H1 (cell line): Measurements from ENCODE around the gene SLAMF1. TPM values are rescaled to one million over a fixed set of nuclear protein-coding genes. Genes with fewer than 3 reads are reported as not detected.

ENCODE experiments used
- CTCF ChIA-PET: fragments of 300-600 bp; sonication (Branson Sonifier 250); formaldehyde crosslinking; loops from one replicate; lab custom pipeline; 2021; ENCODE audit not compliant: partially characterized antibody; lab: Charles Lee
- POLR2A ChIA-PET: fragments of 300-600 bp; sonication (Branson Sonifier 250); formaldehyde crosslinking; loops from one replicate; lab custom pipeline; 2021; ENCODE audit warnings: inconsistent platforms; ENCODE audit not compliant: partially characterized antibody; lab: Charles Lee
- DNase-seq, 2 experiments: peaks; one replicate each; pipeline versions ENCODE4 v3.0.0 to v3.0.0-alpha.2; 2010 to 2022; ENCODE audit warnings: low spot score in 2 of 2, low read depth in 1 of 2, mixed read lengths in 1 of 2
- FAIRE-seq: peaks from 2 replicates; lab custom pipeline; 2011; peaks lifted over from hg19 to GRCh38; lab: Jason Lieb, UNC
- H2AFZ ChIP-seq: 2 replicates; pipeline ENCODE4 v1.8.1; 2012; ENCODE audit warnings: low read length, inconsistent platforms
- H2AK5ac ChIP-seq: 2 replicates; pipeline ENCODE4 v1.6.1; 2013; ENCODE audit warnings: low read depth, low read length
- H2BK120ac ChIP-seq: replicated peaks from 2 replicates; pipeline ENCODE3; 2013; ENCODE audit warnings: low read depth, low read length, inconsistent platforms
- H2BK12ac ChIP-seq: 2 replicates; pipeline ENCODE4 v1.6.1; 2013; ENCODE audit warnings: low read depth, low read length
- H2BK15ac ChIP-seq: 2 replicates; pipeline ENCODE4 v1.6.1; 2013; ENCODE audit warnings: low read length
- H2BK20ac ChIP-seq: 2 replicates; pipeline ENCODE4 v1.6.1; 2013; ENCODE audit warnings: low read length
- H2BK5ac ChIP-seq: 2 replicates; pipeline ENCODE4 v1.6.1; 2013; ENCODE audit warnings: low read depth, low read length
- H3K14ac ChIP-seq: 2 replicates; pipeline ENCODE4 v1.6.1; 2013; ENCODE audit warnings: inconsistent platforms; ENCODE audit not compliant: insufficient read length
- H3K18ac ChIP-seq: 2 replicates; pipeline ENCODE4 v1.6.1; 2013; ENCODE audit warnings: low read length; ENCODE audit errors: extremely low read depth
- H3K23ac ChIP-seq: 2 replicates; pipeline ENCODE4 v1.6.1; 2013; ENCODE audit warnings: inconsistent platforms; ENCODE audit not compliant: insufficient read length
- H3K23me2 ChIP-seq: 2 replicates; pipeline ENCODE4 v1.6.1; 2013; ENCODE audit warnings: low read depth, low read length
- H3K27ac ChIP-seq: 2 replicates; pipeline ENCODE4 v1.6.1; 2011; ENCODE audit warnings: low read depth, low read length, inconsistent platforms
- H3K27me3 ChIP-seq, 4 experiments: replicated peaks in 1 of 4; 1 replicate in 1 of 4; 2 replicates in 3 of 4; pipeline versions ENCODE4 v1.6.1 to v1.8.1; 2011 to 2013; ENCODE audit warnings: low read length in 3 of 4, mild to moderate bottlenecking in 3 of 4, inconsistent platforms in 2 of 4, mixed read lengths in 2 of 4, moderate library complexity in 1 of 4; ENCODE audit not compliant: control insufficient read depth in 3 of 4, insufficient read depth in 3 of 4; ENCODE audit errors: extremely low read depth in 1 of 4
- H3K36me3 ChIP-seq, 4 experiments: 2 replicates each; pipeline versions ENCODE4 v1.6.1 to v1.8.1; 2011 to 2013; ENCODE audit warnings: mild to moderate bottlenecking in 4 of 4, low read length in 3 of 4, moderate library complexity in 2 of 4, control low read depth in 1 of 4, inconsistent platforms in 1 of 4; ENCODE audit not compliant: insufficient read depth in 4 of 4, control insufficient read depth in 2 of 4
- H3K4ac ChIP-seq: replicated peaks from 2 replicates; pipeline ENCODE3; 2013; ENCODE audit warnings: low read length, low read depth, mixed read lengths, inconsistent platforms; ENCODE audit not compliant: insufficient read length
- H3K4me1 ChIP-seq, 4 experiments: replicated peaks in 1 of 4; 1 replicate in 1 of 4; 2 replicates in 3 of 4; pipeline versions ENCODE4 v1.6.1 to v1.8.1; 2011 to 2013; ENCODE audit warnings: low read length in 3 of 4, inconsistent platforms in 2 of 4, mixed read lengths in 1 of 4; ENCODE audit not compliant: insufficient read depth in 4 of 4, control insufficient read depth in 3 of 4
- H3K4me2 ChIP-seq, 2 experiments: 2 replicates each; pipeline versions ENCODE4 v1.6.1 to v1.8.1; 2011 to 2013; ENCODE audit warnings: low read depth in 2 of 2, low read length in 2 of 2, control low read depth in 1 of 2, inconsistent platforms in 1 of 2, mild to moderate bottlenecking in 1 of 2; ENCODE audit not compliant: insufficient read depth in 1 of 2
- H3K4me3 ChIP-seq, 4 experiments: fragments of 200-600, 300-600 bp in 1 of 4; sonication (generic), shearing (Covaris generic), sonication (Bioruptor Twin) in 1 of 4; 2 replicates each; pipeline versions ENCODE4 v1.5.1 to v1.8.1; 2011 to 2016; ENCODE audit warnings: low read length in 4 of 4, low read depth in 3 of 4, control low read depth in 2 of 4, inconsistent platforms in 2 of 4, mild to moderate bottlenecking in 2 of 4, mixed read lengths in 1 of 4, moderate library complexity in 1 of 4; ENCODE audit not compliant: insufficient read depth in 2 of 4; ENCODE audit errors: extremely low read depth in 1 of 4
- H3K56ac ChIP-seq: replicated peaks from 2 replicates; pipeline ENCODE3; 2013; ENCODE audit warnings: low read depth, mild to moderate bottlenecking, mixed read lengths, low read length, inconsistent platforms; ENCODE audit not compliant: insufficient read length
- H3K79me1 ChIP-seq: 2 replicates; pipeline ENCODE4 v1.6.1; 2013; ENCODE audit warnings: low read depth, low read length, control low read depth
- H3K79me2 ChIP-seq, 2 experiments: 2 replicates each; pipeline versions ENCODE4 v1.6.1 to v1.8.1; 2012 to 2013; ENCODE audit warnings: low read length in 2 of 2, mild to moderate bottlenecking in 2 of 2, inconsistent platforms in 1 of 2; ENCODE audit not compliant: insufficient read depth in 2 of 2, control insufficient read depth in 1 of 2
- H3K9ac ChIP-seq, 4 experiments: replicated peaks in 1 of 4; 1 replicate in 1 of 4; 2 replicates in 3 of 4; pipeline versions ENCODE4 v1.6.1 to v1.8.1; 2011 to 2013; ENCODE audit warnings: low read depth in 3 of 4, low read length in 3 of 4, control low read depth in 2 of 4, mild to moderate bottlenecking in 2 of 4, moderate library complexity in 2 of 4, inconsistent platforms in 1 of 4; ENCODE audit errors: extremely low read depth in 1 of 4
- H3K9me3 ChIP-seq, 2 experiments: 2 replicates each; pipeline versions ENCODE4 v1.6.1 to v1.8.1; 2012 to 2013; ENCODE audit warnings: mild to moderate bottlenecking in 2 of 2, moderate library complexity in 2 of 2, control low read depth in 1 of 2, inconsistent platforms in 1 of 2, low read depth in 1 of 2, low read length in 1 of 2, mixed read lengths in 1 of 2; ENCODE audit not compliant: insufficient read depth in 2 of 2
- H4K20me1 ChIP-seq, 2 experiments: replicated peaks in 1 of 2; 2 replicates each; pipeline versions ENCODE3 to v1.8.1; 2011 to 2013; ENCODE audit warnings: inconsistent platforms in 2 of 2, low read length in 2 of 2, mild to moderate bottlenecking in 1 of 2; ENCODE audit not compliant: insufficient read depth in 2 of 2, control insufficient read depth in 1 of 2
- H4K5ac ChIP-seq: 2 replicates; pipeline ENCODE4 v1.6.1; 2013; ENCODE audit warnings: low read length, low read depth, mixed read lengths, inconsistent platforms; ENCODE audit not compliant: insufficient read length
- H4K8ac ChIP-seq: 2 replicates; pipeline ENCODE4 v1.8.0; 2013; ENCODE audit warnings: mild to moderate bottlenecking, moderate library complexity, low read length, inconsistent platforms; ENCODE audit not compliant: insufficient read depth; ENCODE audit errors: extremely low read depth
- H4K91ac ChIP-seq: replicated peaks from 2 replicates; pipeline ENCODE3; 2013; ENCODE audit warnings: low read length, mixed read lengths, inconsistent platforms; ENCODE audit not compliant: insufficient read length
- CBX8 ChIP-seq: fragments of 300-800, 300-1000 bp; sonication (generic); IDR thresholded peaks from 2 replicates; pipeline ENCODE4 v1.7.1; 2016; ENCODE audit warnings: low read depth, low read length, borderline replicate concordance
- POLR2AphosphoS5 ChIP-seq: IDR thresholded peaks from 2 replicates; pipeline ENCODE4 v1.6.1; 2011; ENCODE audit warnings: low read depth, low read length
- SIRT6 ChIP-seq: IDR thresholded peaks from one replicate; pipeline ENCODE4 v1.7.1; 2012; ENCODE audit warnings: low read length, inconsistent platforms
- WGBS, 2 experiments: shearing (Covaris generic) in 1 of 2; methylation state at CpG; one replicate each; pipeline versions ENCODE4 v1.1.6 to v1.1.7; 2013 to 2015; ENCODE audit warnings: low lambda C conversion rate in 2 of 2, mixed read lengths in 2 of 2, inconsistent platforms in 1 of 2, low coverage in 1 of 2, missing lambda C conversion rate in 1 of 2; ENCODE audit not compliant: insufficient replicate concordance in 2 of 2, insufficient coverage in 1 of 2, insufficient read length in 1 of 2; ENCODE audit errors: extremely low coverage in 1 of 2, missing lambda C conversion rate in 1 of 2; 5-methylcytosine and 5-hydroxymethylcytosine counted together
- polyA plus RNA-seq, 7 experiments: library from polyadenylated mRNA; depleted of rRNA in 3 of 7; stranded (reverse) in 5 of 7; unstranded in 2 of 7; fragments of >200 nt in 5 of 7; fragments of 200-250 nt in 2 of 7; gene quantifications; 1 replicate in 5 of 7; 2 replicates in 1 of 7; 4 replicates in 1 of 7; pipeline versions ENCODE4 v1.2.1 to v1.2.3, GENCODE V29; 2011 to 2013; ENCODE audit warnings: missing spikeins in 2 of 7, mixed read lengths in 2 of 7
- total RNA-seq: library from RNA; stranded (reverse); fragmentation: NEBNext Ultra II Directional; extraction: Animal tissue kit (Norgen Biotek cat#: 25700); gene quantifications from 2 replicates; pipeline ENCODE4 v1.2.1, GENCODE V29; 2021

The SLAMF1 gene
- total and polyA plus RNA-seq, 2 of the 8 experiments (the other 6 are each of a cell fraction or from before 2014, with no cell fraction given), result not detected

- no peaks in the 10 kb centered on the region for H3K9me3 ChIP-seq
- FAIRE-seq (no peak), DNase-seq (no peak)
- H3K23me2 ChIP-seq, result no peaks in the 10 kb centered on the region; the same call in 1 of the 2 replicates
- no peak overlapping the region for H2BK20ac ChIP-seq
- no peak overlapping the region for H2AFZ ChIP-seq
- H3K56ac ChIP-seq, result no peak overlapping the region
- WGBS, 2 experiments, result 86% methylated on average over 1 of the region's 1 CpG; no CpG with 5 or more reads in 1 of the 2 experiments
- H3K23ac ChIP-seq, result no peak overlapping the region
- no peaks in the 10 kb centered on the region for H3K36me3 ChIP-seq
- H2BK120ac ChIP-seq, result no peak overlapping the region
- H3K4me2 ChIP-seq, result no peak overlapping the region
- H3K79me2 ChIP-seq, result no peaks in the 10 kb centered on the region
- no peak overlapping the region for H4K91ac ChIP-seq
- no peak overlapping the region for H2BK15ac ChIP-seq
- TF ChIP-seq CBX8, result no peak
- no peak for TF ChIP-seq POLR2AphosphoS5
- no peak for TF ChIP-seq SIRT6
- H2BK5ac ChIP-seq, result no peak overlapping the region
- no peak overlapping the region for H3K4me3 ChIP-seq
- H2AK5ac ChIP-seq, result no peak overlapping the region
- H3K18ac ChIP-seq, result no peak overlapping the region
- H2BK12ac ChIP-seq, result no peak overlapping the region
- no peak overlapping the region for H3K27ac ChIP-seq
- H3K14ac ChIP-seq, result no peak overlapping the region
- H3K27me3 ChIP-seq, result no peaks in the 10 kb centered on the region
- H4K5ac ChIP-seq, result no peak overlapping the region
- no peak overlapping the region for H3K9ac ChIP-seq
- H3K4me1 ChIP-seq, result no peaks in the 10 kb centered on the region
- H4K8ac ChIP-seq, result no peak overlapping the region
- H3K79me1 ChIP-seq, result no peaks in the 10 kb centered on the region
- ChIA-PET CTCF (interaction anchor here (1.6 kb wide), 1 partner anchor 12 kb away, joined by 3 read pairs; no protein-coding TSS in a partner anchor), POLR2A (no interaction called here)
- H3K4ac ChIP-seq, result no peak overlapping the region
- no peaks in the 10 kb centered on the region for H4K20me1 ChIP-seq
Observed at GRCh38 chr1:160584784-160585183, 62.1 kb downstream of the SLAMF1 start.
